Panc1 (cell line): ENCODE results near the gene ACTL7A. TPM values are rescaled to one million over a fixed set of nuclear protein-coding genes. Genes with fewer than 3 reads are reported as not detected.

Experiments
- ATAC-seq: fragments of 200-7000 bp; cut with Tn5 transposase; 2 replicates; pipeline ENCODE4 v1.9.1; 2020; ENCODE audit warnings: mild to moderate bottlenecking, moderate library complexity
- BruUV-seq: library from RNA; stranded (reverse); fragments of 400-500 nt; replicated peaks from 2 replicates; lab custom pipeline; 2021; lab: Mats Ljungman, UMichigan
- CTCF ChIA-PET: fragments of 300-600 bp; sonication (Branson Sonifier 250); formaldehyde crosslinking; loops from one replicate; lab custom pipeline; 2022; ENCODE audit warnings: antibody characterized with exemption; lab: Charles Lee
- POLR2A ChIA-PET: fragments of 300-600 bp; sonication (Branson Sonifier 250); formaldehyde crosslinking; loops from one replicate; lab custom pipeline; 2022; ENCODE audit warnings: antibody characterized with exemption; lab: Charles Lee
- DNase-seq: peaks from one replicate; pipeline ENCODE4 v3.0.0-alpha.2; 2010; ENCODE audit warnings: low read depth, low spot score
- H3K27ac ChIP-seq: 2 replicates; pipeline ENCODE4 v1.5.1; 2011; ENCODE audit warnings: mild to moderate bottlenecking, low read length, inconsistent platforms
- H3K27me3 ChIP-seq: fragments of 200-500 bp; sonication (Bioruptor generic); 2 replicates; pipeline ENCODE4 v1.6.0; 2014; ENCODE audit warnings: low read length, inconsistent platforms; ENCODE audit not compliant: control insufficient read depth, insufficient read depth
- H3K36me3 ChIP-seq: fragments of 200-500 bp; sonication (Bioruptor generic); 2 replicates; pipeline ENCODE4 v1.5.1; 2014; ENCODE audit warnings: inconsistent platforms, mild to moderate bottlenecking, low read length, moderate library complexity; ENCODE audit not compliant: control insufficient read depth, insufficient read depth
- H3K4me1 ChIP-seq: 2 replicates; pipeline ENCODE4 v1.5.1; 2011; ENCODE audit warnings: inconsistent platforms, mild to moderate bottlenecking, low read length, moderate library complexity; ENCODE audit not compliant: control insufficient read depth, insufficient read depth
- H3K4me3 ChIP-seq, 2 experiments: 2 replicates each; pipeline ENCODE4 v1.5.1; 2011 to 2012; ENCODE audit warnings: low read depth in 2 of 2, low read length in 2 of 2, mild to moderate bottlenecking in 2 of 2, inconsistent platforms in 1 of 2, moderate library complexity in 1 of 2
- H3K9me3 ChIP-seq: fragments of 200-500 bp; sonication (Bioruptor generic); 2 replicates; pipeline ENCODE4 v1.5.1; 2014; ENCODE audit warnings: low read depth, mild to moderate bottlenecking, inconsistent platforms, low read length, moderate library complexity; ENCODE audit not compliant: control insufficient read depth, insufficient read depth
- POLR2AphosphoS5 ChIP-seq: IDR thresholded peaks from 2 replicates; pipeline ENCODE4 v1.6.1; 2012; ENCODE audit warnings: mild to moderate bottlenecking, low read depth, low read length, moderate library complexity
- SIN3A ChIP-seq: IDR thresholded peaks from 2 replicates; pipeline ENCODE4 v1.6.1; 2012; ENCODE audit warnings: low read depth, mild to moderate bottlenecking, low read length, moderate library complexity, borderline replicate concordance; ENCODE audit not compliant: insufficient read depth
- TCF7L2 ChIP-seq: IDR thresholded peaks from 2 replicates; pipeline ENCODE4 v1.6.1; 2011; ENCODE audit warnings: mild to moderate bottlenecking, low read depth, low read length, inconsistent platforms
- in situ Hi-C: cut with HindIII; loops from 2 replicates; pipeline ENCODE4 v1.10.0; 2016; ENCODE audit warnings: low sequenced_read_pairs, low pct_unique_long_range_greater_than_20kb
- intact Hi-C: fragments of 100-400 bp; cut with micrococcal nuclease; formaldehyde crosslinking; loops from one replicate; pipeline ENCODE4 v1.10.0; 2022; ENCODE audit not compliant: unreplicated experiment
- total RNA-seq: library from RNA; stranded (reverse); gene quantifications from one replicate; pipeline ENCODE4 v1.2.1, GENCODE V29; 2021; ENCODE audit not compliant: unreplicated experiment
- TF ChIP-seq, protein P1 (sequence below), 2 experiments: IDR thresholded peaks; 2 replicates each; pipeline ENCODE4 v1.6.1; 2011 to 2012; ENCODE audit warnings: low read depth in 2 of 2, control low read depth in 1 of 2, low read length in 1 of 2, mild to moderate bottlenecking in 1 of 2, moderate library complexity in 1 of 2; ENCODE audit not compliant: insufficient read depth in 1 of 2
- TF ChIP-seq, protein P2 (sequence below): fragments of 450-650 bp; IDR thresholded peaks from 2 replicates; pipeline ENCODE4 v1.5.1; 2017; ENCODE audit warnings: mild to moderate bottlenecking

The ACTL7A gene
- total RNA-seq, 1 experiment from 2014 or later, result not detected

DNA sequence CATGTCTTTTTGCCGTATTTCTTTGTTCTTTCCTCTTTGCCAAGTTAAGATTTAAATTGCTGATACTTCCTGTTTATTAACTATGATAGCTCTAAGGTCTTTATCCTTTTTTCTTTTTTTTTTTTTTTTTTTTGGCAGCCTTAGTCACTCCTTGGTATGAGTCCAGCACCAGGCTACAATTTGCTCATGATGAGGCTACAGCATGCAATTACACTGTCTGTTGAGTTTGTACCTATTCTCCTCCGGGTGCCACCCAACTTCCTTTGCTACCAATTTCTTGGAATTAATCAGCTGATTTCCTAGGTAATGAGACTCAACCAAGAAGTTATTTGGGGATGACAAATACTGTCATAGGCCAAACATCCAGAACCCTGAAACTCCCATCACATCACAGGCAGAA, 31.8 kb upstream of the ACTL7A start:
- Histone ChIP-seq H3K27ac (no peak overlapping the region), H3K4me1 (no peaks in the 10 kb centered on the region), H3K36me3 (no peaks in the 10 kb centered on the region), H3K27me3 (no peaks in the 10 kb centered on the region), H3K9me3 (no peaks in the 10 kb centered on the region), H3K4me3 (no peak overlapping the region)
- DNase-seq, result no peak
- in situ Hi-C loops, result no loop called here
- intact Hi-C loops, result no loop called here
- BruUV-seq, result no TSS peak
- no peak for ATAC-seq
- TF ChIP-seq POLR2AphosphoS5 (no peak), SIN3A (no peak), TCF7L2 (no peak)
- TF ChIP-seq, protein P1, sequence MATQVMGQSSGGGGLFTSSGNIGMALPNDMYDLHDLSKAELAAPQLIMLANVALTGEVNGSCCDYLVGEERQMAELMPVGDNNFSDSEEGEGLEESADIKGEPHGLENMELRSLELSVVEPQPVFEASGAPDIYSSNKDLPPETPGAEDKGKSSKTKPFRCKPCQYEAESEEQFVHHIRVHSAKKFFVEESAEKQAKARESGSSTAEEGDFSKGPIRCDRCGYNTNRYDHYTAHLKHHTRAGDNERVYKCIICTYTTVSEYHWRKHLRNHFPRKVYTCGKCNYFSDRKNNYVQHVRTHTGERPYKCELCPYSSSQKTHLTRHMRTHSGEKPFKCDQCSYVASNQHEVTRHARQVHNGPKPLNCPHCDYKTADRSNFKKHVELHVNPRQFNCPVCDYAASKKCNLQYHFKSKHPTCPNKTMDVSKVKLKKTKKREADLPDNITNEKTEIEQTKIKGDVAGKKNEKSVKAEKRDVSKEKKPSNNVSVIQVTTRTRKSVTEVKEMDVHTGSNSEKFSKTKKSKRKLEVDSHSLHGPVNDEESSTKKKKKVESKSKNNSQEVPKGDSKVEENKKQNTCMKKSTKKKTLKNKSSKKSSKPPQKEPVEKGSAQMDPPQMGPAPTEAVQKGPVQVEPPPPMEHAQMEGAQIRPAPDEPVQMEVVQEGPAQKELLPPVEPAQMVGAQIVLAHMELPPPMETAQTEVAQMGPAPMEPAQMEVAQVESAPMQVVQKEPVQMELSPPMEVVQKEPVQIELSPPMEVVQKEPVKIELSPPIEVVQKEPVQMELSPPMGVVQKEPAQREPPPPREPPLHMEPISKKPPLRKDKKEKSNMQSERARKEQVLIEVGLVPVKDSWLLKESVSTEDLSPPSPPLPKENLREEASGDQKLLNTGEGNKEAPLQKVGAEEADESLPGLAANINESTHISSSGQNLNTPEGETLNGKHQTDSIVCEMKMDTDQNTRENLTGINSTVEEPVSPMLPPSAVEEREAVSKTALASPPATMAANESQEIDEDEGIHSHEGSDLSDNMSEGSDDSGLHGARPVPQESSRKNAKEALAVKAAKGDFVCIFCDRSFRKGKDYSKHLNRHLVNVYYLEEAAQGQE (IDR thresholded peaks at IDR 0.05; ENCODE audit: insufficient read depth in 1 of 2, low read depth in 2 of 2, low read length in 1 of 2), result no peak
- CTCF ChIA-PET, result interaction anchor here (0.6 kb wide), 1 partner anchor 289 kb away, joined by 5 read pairs; no protein-coding TSS in a partner anchor
- POLR2A ChIA-PET, result no interaction called here

DNA sequence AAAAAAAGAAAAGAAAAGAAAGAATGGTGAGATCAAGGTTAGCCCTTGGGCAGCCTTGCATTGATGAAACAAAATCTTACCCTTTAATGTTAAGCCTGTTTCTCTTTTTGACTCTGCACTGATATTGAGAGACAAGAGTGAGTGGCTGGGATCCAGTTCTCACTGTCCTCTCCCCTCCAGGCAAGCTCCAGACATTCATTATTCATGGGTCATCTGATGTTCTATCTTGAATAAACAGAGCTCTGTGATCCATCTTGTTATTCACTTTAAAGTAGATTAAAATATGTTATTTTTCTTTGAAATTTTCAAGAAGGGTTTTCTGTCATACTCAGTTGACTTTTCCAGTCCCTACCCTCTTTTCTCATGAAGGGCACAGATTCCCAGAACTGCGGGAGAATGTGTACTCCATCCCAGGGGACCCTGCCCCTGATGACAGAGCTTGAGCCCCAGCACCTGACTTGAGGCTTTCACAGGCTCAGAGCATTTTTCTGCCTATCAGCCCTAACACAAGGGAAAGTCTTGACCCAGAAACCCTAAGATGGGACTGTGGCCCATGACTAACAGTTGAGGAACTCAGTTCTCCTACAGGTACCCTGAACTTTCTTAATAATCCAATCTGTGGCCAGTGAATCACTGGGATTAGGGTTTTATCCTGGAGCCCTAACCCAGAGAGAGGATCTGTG, 30.4 kb upstream of the ACTL7A start:
- Histone ChIP-seq H3K9me3 (no peaks in the 10 kb centered on the region), H3K36me3 (no peaks in the 10 kb centered on the region), H3K27me3 (no peaks in the 10 kb centered on the region), H3K4me1 (no peaks in the 10 kb centered on the region), H3K27ac (no peak overlapping the region), H3K4me3 (no peak overlapping the region)
- TF ChIP-seq, protein P1 (IDR thresholded peaks at IDR 0.05; ENCODE audit: insufficient read depth in 1 of 2, low read depth in 2 of 2, low read length in 1 of 2), result no peak
- no peak for TF ChIP-seq POLR2AphosphoS5
- TF ChIP-seq, protein P2, sequence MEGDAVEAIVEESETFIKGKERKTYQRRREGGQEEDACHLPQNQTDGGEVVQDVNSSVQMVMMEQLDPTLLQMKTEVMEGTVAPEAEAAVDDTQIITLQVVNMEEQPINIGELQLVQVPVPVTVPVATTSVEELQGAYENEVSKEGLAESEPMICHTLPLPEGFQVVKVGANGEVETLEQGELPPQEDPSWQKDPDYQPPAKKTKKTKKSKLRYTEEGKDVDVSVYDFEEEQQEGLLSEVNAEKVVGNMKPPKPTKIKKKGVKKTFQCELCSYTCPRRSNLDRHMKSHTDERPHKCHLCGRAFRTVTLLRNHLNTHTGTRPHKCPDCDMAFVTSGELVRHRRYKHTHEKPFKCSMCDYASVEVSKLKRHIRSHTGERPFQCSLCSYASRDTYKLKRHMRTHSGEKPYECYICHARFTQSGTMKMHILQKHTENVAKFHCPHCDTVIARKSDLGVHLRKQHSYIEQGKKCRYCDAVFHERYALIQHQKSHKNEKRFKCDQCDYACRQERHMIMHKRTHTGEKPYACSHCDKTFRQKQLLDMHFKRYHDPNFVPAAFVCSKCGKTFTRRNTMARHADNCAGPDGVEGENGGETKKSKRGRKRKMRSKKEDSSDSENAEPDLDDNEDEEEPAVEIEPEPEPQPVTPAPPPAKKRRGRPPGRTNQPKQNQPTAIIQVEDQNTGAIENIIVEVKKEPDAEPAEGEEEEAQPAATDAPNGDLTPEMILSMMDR, result no peak
- no peak for TF ChIP-seq SIN3A
- TF ChIP-seq TCF7L2, result no peak
- intact Hi-C loops, result no loop called here
- BruUV-seq, result no TSS peak
- DNase-seq (no peak), ATAC-seq (no peak)
- in situ Hi-C loops, result no loop called here
- ChIA-PET POLR2A (no interaction called here), CTCF (no interaction called here)
